22Rv1 (cell line): ENCODE measurements around the gene PRG3.

Experiments
- ZFX ChIP-seq: fragments of 450-650 bp; IDR thresholded peaks from 2 replicates; pipeline ENCODE4 v1.6.1; 2017; ENCODE audit warnings: antibody characterized with exemption, borderline replicate concordance
- TF ChIP-seq, protein P1 (sequence below): fragments of 450-650 bp; IDR thresholded peaks from 2 replicates; pipeline ENCODE4 v1.5.1; 2017; ENCODE audit warnings: mild to moderate bottlenecking

- TF ChIP-seq, protein P1, sequence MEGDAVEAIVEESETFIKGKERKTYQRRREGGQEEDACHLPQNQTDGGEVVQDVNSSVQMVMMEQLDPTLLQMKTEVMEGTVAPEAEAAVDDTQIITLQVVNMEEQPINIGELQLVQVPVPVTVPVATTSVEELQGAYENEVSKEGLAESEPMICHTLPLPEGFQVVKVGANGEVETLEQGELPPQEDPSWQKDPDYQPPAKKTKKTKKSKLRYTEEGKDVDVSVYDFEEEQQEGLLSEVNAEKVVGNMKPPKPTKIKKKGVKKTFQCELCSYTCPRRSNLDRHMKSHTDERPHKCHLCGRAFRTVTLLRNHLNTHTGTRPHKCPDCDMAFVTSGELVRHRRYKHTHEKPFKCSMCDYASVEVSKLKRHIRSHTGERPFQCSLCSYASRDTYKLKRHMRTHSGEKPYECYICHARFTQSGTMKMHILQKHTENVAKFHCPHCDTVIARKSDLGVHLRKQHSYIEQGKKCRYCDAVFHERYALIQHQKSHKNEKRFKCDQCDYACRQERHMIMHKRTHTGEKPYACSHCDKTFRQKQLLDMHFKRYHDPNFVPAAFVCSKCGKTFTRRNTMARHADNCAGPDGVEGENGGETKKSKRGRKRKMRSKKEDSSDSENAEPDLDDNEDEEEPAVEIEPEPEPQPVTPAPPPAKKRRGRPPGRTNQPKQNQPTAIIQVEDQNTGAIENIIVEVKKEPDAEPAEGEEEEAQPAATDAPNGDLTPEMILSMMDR, result no peak
- TF ChIP-seq ZFX, result no peak
These were observed 49.0 kb upstream of the PRG3 start for GRCh38 chr11:57429946-57430345.
